PC-9 (cell line): ENCODE data around the gene ME3. TPM values are rescaled to one million over a fixed set of nuclear protein-coding genes. Genes with fewer than 3 reads are reported as not detected.

Experiments used
- BruUV-seq: library from RNA; stranded (reverse); fragments of 400-500 nt; replicated peaks from 2 replicates; lab custom pipeline; 2021; lab: Mats Ljungman, UMichigan
- CTCF ChIA-PET: fragments of 300-600 bp; sonication (Branson Sonifier 250); formaldehyde crosslinking; loops from one replicate; lab custom pipeline; 2022; ENCODE audit warnings: antibody characterized with exemption; lab: Charles Lee
- POLR2A ChIA-PET: fragments of 300-600 bp; sonication (Branson Sonifier 250); formaldehyde crosslinking; loops from one replicate; lab custom pipeline; 2022; ENCODE audit warnings: antibody characterized with exemption; ENCODE audit not compliant: unreplicated experiment; lab: Charles Lee
- DNase-seq, 2 experiments: peaks; one replicate each; pipeline versions ENCODE4 v3.0.0 to v3.0.0-alpha.2; 2015 to 2022; ENCODE audit warnings: mixed read lengths in 1 of 2
- H2AFZ ChIP-seq: fragments of 200-600 bp; sonication (generic); 2 replicates; pipeline ENCODE4 v1.8.1; 2017; ENCODE audit warnings: antibody characterized with exemption
- H3F3A ChIP-seq: fragments of 200-600 bp; sonication (generic); 2 replicates; pipeline ENCODE4 v1.8.1; 2017; ENCODE audit warnings: antibody characterized with exemption, mild to moderate bottlenecking, low read depth; ENCODE audit not compliant: insufficient read depth
- H3K27ac ChIP-seq: fragments of 200-600 bp; sonication (generic); 2 replicates; pipeline ENCODE4 v1.6.1; 2016; ENCODE audit warnings: mixed run types
- H3K27me3 ChIP-seq: fragments of 200-600 bp; sonication (generic); 2 replicates; pipeline ENCODE4 v1.6.1; 2016; ENCODE audit warnings: low read depth, mixed run types; ENCODE audit not compliant: insufficient read depth
- H3K36me3 ChIP-seq: fragments of 200-600 bp; sonication (generic); 2 replicates; pipeline ENCODE4 v1.6.1; 2016; ENCODE audit warnings: low read depth, mixed run types
- H3K4me1 ChIP-seq: fragments of 200-600 bp; sonication (generic); replicated peaks from 2 replicates; pipeline ENCODE4 v1.6.1; 2016; ENCODE audit warnings: mixed run types; ENCODE audit not compliant: insufficient read depth
- H3K4me2 ChIP-seq: fragments of 200-600 bp; sonication (generic); 2 replicates; pipeline ENCODE4 v1.6.1; 2017; ENCODE audit warnings: mixed run types
- H3K4me3 ChIP-seq: fragments of 200-600 bp; sonication (generic); 2 replicates; pipeline ENCODE4 v1.6.1; 2016; ENCODE audit warnings: mixed run types
- H3K79me2 ChIP-seq: fragments of 200-600 bp; sonication (generic); 2 replicates; pipeline ENCODE4 v1.6.1; 2017; ENCODE audit warnings: low read depth, mixed run types
- H3K9me2 ChIP-seq: fragments of 200-600 bp; sonication (generic); 2 replicates; pipeline ENCODE4 v1.8.1; 2017; ENCODE audit warnings: mild to moderate bottlenecking; ENCODE audit not compliant: insufficient read depth
- H3K9me3 ChIP-seq: fragments of 200-600 bp; sonication (generic); 2 replicates; pipeline ENCODE4 v1.8.1; 2016; ENCODE audit warnings: low read depth; ENCODE audit not compliant: insufficient read depth
- H4K20me1 ChIP-seq: fragments of 200-600 bp; sonication (generic); 2 replicates; pipeline ENCODE4 v1.8.1; 2017; ENCODE audit not compliant: insufficient read depth
- CTCF ChIP-seq: fragments of 200-600 bp; sonication (generic); conservative IDR thresholded peaks from 2 replicates; pipeline ENCODE4 v1.6.1; 2017; ENCODE audit warnings: mixed run types, antibody characterized with exemption, mild to moderate bottlenecking, moderate library complexity
- EZH2 ChIP-seq: fragments of 200-600 bp; sonication (generic); IDR thresholded peaks from 2 replicates; pipeline ENCODE4 v1.8.0; 2017; ENCODE audit warnings: antibody characterized with exemption, low read depth
- intact Hi-C: fragments of 100-400 bp; cut with micrococcal nuclease; formaldehyde crosslinking; loops from one replicate; pipeline ENCODE4 v1.10.0; 2022; ENCODE audit not compliant: unreplicated experiment
- total RNA-seq: library from RNA; stranded (reverse); gene quantifications from 2 replicates; pipeline ENCODE4 v1.2.3, GENCODE V29; 2021

The ME3 gene
- total RNA-seq, 1 experiment from 2014 or later, result 34.0 TPM

DNA sequence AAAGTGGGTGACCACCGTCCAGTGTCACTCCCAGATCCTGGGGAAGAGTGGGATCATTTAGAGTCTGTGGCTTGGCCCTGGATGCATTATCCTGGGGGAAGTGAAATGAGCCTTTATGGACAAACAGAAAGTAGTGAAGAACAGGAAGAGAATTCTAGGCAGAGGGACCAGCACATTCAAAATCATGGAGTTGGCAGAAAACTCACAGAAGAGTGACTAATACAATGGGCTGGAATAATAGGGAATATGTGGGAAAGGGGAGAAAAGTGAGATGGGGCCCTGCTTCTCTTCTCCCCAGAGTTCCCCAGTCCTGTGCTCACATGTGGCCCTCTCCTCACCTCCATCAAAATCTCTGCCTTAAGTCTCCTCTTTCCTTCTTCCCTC, 213.4 kb downstream of the ME3 start:
- intact Hi-C loops, result loop anchor here (5.0 kb wide), 1 partner anchor 97 kb away; no protein-coding TSS in a partner anchor
- 0 out of 2 replicates have a peak overlapping the region, but pooled peaks have one; percentile 0 for H3K4me2 ChIP-seq
- H3K4me3 ChIP-seq, result no peak overlapping the region
- H3K27me3 ChIP-seq, result no peaks in the 10 kb centered on the region
- POLR2A ChIA-PET, result no interaction called here
- no peak overlapping the region for H2AFZ ChIP-seq
- no peaks in the 10 kb centered on the region for H3K36me3 ChIP-seq
- CTCF ChIA-PET, result interaction anchor here (0.6 kb wide), 1 partner anchor 236 kb away, joined by 3 read pairs; no protein-coding TSS in a partner anchor
- peaks cover 31% of the 10 kb centered on the region for H3K4me1 ChIP-seq
- no peaks in the 10 kb centered on the region for H3K9me2 ChIP-seq
- H3K79me2 ChIP-seq, result no peaks in the 10 kb centered on the region
- H3K9me3 ChIP-seq, result no peaks in the 10 kb centered on the region
- H3F3A ChIP-seq, result peaks cover 6% of the 10 kb centered on the region
- no peaks in the 10 kb centered on the region for H4K20me1 ChIP-seq
- no TSS peak for BruUV-seq
- no peak for DNase-seq
- peak overlapping the region; percentile 27; the same call in 1 of the 2 replicates for H3K27ac ChIP-seq
- TF ChIP-seq CTCF (no peak), EZH2 (no peak)

GRCh38 chr11:86458294-86459001, 214.0 kb downstream of the ME3 start:
- BruUV-seq, result no TSS peak
- Histone ChIP-seq H4K20me1 (no peaks in the 10 kb centered on the region), H3K4me3 (no peak overlapping the region), H3K27ac (no peak overlapping the region), H3K79me2 (no peaks in the 10 kb centered on the region), H3K27me3 (no peaks in the 10 kb centered on the region), H3K9me3 (no peaks in the 10 kb centered on the region), H2AFZ (no peak overlapping the region), H3K9me2 (no peaks in the 10 kb centered on the region), H3K4me2 (no peak overlapping the region), H3K4me1 (peaks cover 31% of the 10 kb centered on the region), H3K36me3 (no peaks in the 10 kb centered on the region), H3F3A (peaks cover 6% of the 10 kb centered on the region)
- POLR2A ChIA-PET, result no interaction called here
- DNase-seq, result no peak
- TF ChIP-seq CTCF (no peak), EZH2 (no peak)
- intact Hi-C loops, result loop anchor here (5.0 kb wide), 1 partner anchor 96 kb away; no protein-coding TSS in a partner anchor
- CTCF ChIA-PET, result interaction anchor here (0.6 kb wide), 1 partner anchor 237 kb away, joined by 3 read pairs; no protein-coding TSS in a partner anchor

DNA sequence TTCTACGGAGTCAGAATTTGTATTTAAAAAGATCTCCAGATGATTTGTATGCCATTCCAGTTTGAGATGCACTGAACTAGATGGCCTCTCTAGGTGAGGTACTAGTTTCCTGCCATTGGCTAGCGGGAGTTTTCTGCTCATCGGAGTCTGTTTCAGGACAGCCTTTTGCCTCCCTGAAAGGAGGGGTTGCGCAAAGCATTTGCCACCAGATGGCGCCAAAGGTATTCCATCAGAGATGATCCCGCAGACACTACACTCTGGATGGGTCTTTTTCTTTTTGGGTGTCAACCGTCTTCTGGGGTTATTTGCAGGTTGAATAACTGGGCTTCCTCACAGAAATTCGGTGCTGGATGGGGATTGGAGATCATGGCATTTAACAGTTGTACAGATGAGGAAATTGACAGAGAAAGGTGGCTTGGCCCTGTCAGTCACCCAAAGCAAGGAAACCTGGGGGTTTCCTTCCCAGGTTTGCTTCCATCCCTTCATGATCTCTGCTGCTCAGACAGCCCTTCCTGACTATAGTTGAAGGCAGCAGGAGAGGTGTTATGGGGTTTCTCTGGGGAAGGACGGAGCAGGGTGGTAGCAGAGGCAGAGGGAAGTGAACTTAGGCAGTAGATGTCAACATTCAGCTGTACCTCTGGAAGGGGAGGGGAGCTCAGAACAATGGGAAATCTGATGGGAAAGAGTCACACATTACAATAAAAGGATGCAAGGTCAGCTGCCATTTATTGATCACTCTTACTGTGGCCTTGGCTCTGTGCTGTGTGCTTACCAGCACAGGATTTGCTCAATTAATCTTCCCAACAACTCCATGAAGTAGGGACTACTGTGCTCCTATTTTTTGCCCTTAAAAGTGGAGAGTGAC, 216.1 kb downstream of the ME3 start:
- H3K4me2 ChIP-seq, result no peak overlapping the region
- H3K9me3 ChIP-seq, result no peaks in the 10 kb centered on the region
- H3K79me2 ChIP-seq, result no peaks in the 10 kb centered on the region
- H3K36me3 ChIP-seq, result no peaks in the 10 kb centered on the region
- H2AFZ ChIP-seq, result no peak overlapping the region
- H3K4me3 ChIP-seq, result no peak overlapping the region
- peak; percentile 78 for DNase-seq
- H3F3A ChIP-seq, result peaks cover 6% of the 10 kb centered on the region
- H3K9me2 ChIP-seq, result no peaks in the 10 kb centered on the region
- no peak overlapping the region for H3K27ac ChIP-seq
- H3K4me1 ChIP-seq, result peaks cover 31% of the 10 kb centered on the region
- no peaks in the 10 kb centered on the region for H3K27me3 ChIP-seq
- CTCF ChIA-PET, result no interaction called here
- POLR2A ChIA-PET, result interaction anchor here (0.5 to 0.6 kb wide), 2 partner anchors 78 to 348 kb away, joined by 3 to 5 read pairs; no protein-coding TSS in a partner anchor
- TF ChIP-seq EZH2, result no peak
- TF ChIP-seq CTCF, result peak; percentile 96
- no peaks in the 10 kb centered on the region for H4K20me1 ChIP-seq
- BruUV-seq, result no TSS peak
- intact Hi-C loops, result loop anchor here (1.0 to 5.0 kb wide), 10 partner anchors 28 to 463 kb away; no protein-coding TSS in a partner anchor
